ENCODE data around the gene ARG1. TPM values are rescaled to one million over a fixed set of nuclear protein-coding genes. Genes with fewer than 3 reads are reported as not detected.
"Not testable (repeated sequence)": the region's sequence is repeated elsewhere in the genome, so short reads cannot be mapped to it uniquely, and the experiment has no call there.

The ARG1 gene
- total and polyA plus RNA-seq, 2 donors (not counting 1 experiment from before 2014, with no cell fraction given) = not detected

DNA sequence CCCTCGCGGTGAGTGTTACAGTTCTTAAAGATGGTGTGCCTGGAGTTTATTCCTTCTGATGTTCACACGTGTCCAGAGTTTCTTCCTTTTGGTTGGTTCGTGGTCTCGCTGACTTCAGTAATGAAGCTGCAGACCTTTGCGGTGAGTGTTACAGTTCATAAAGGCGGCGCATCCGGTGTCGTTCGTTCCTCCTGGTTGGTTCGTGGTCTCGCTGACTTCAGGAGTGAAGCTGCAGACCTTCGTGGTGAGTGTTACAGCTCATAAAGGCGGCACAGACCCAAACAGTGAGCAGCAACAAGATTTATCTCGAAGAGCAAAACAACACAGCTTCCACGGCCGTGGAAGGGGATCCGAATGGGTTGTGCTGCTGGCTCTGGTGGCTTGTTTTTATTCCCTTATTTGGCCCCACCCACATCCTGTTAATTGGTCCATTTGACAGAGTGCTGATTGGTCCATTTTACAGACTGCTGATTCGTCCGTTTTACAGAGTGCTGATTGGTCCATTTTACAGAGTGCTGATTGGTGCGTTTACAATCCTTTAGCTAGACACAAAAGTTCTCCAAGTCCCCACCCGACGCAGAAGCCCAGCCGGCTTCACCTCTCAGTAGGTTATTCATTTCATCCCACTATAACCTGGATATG is 48.2 kb upstream of the ARG1 start:
- Histone ChIP-seq H3K27me3 (ENCODE audit: control insufficient read depth, insufficient read depth, low read length) (no peaks in the 10 kb centered on the region), H3K9ac (ENCODE audit: insufficient read depth, low read length) (no peak overlapping the region), H3K9me3 (ENCODE audit: control insufficient read depth, insufficient read depth, low read depth, low read length) (no peaks in the 10 kb centered on the region), H2AFZ (ENCODE audit: low read length) (no peak overlapping the region), H3K4me2 (ENCODE audit: extremely low read depth, insufficient read depth, low read length) (no peak overlapping the region), H4K20me1 (ENCODE audit: control insufficient read depth, extremely low read depth, insufficient read depth, low read length) (no peaks in the 10 kb centered on the region), H3K4me3 (replicated peaks in 1 of 4; ENCODE audit: control extremely low read depth in 1 of 4, insufficient read depth in 1 of 4, low read depth in 3 of 4, low read length in 4 of 4) (no peak overlapping the region), H3K36me3 (ENCODE audit: control insufficient read depth, insufficient read depth, low read length) (no peaks in the 10 kb centered on the region), H3K79me2 (ENCODE audit: control insufficient read depth, insufficient read depth, low read length) (no peaks in the 10 kb centered on the region), H3K4me1 (ENCODE audit: control insufficient read depth, extremely low read depth, insufficient read depth, low read length) (no peaks in the 10 kb centered on the region), H3K27ac (ENCODE audit: insufficient read depth, low read length) (no peak overlapping the region)
- TF ChIP-seq, protein P1, sequence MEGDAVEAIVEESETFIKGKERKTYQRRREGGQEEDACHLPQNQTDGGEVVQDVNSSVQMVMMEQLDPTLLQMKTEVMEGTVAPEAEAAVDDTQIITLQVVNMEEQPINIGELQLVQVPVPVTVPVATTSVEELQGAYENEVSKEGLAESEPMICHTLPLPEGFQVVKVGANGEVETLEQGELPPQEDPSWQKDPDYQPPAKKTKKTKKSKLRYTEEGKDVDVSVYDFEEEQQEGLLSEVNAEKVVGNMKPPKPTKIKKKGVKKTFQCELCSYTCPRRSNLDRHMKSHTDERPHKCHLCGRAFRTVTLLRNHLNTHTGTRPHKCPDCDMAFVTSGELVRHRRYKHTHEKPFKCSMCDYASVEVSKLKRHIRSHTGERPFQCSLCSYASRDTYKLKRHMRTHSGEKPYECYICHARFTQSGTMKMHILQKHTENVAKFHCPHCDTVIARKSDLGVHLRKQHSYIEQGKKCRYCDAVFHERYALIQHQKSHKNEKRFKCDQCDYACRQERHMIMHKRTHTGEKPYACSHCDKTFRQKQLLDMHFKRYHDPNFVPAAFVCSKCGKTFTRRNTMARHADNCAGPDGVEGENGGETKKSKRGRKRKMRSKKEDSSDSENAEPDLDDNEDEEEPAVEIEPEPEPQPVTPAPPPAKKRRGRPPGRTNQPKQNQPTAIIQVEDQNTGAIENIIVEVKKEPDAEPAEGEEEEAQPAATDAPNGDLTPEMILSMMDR (conservative IDR thresholded peaks at IDR 0.05 in 1 of 2, IDR thresholded peaks at IDR 0.05 in 1 of 2; ENCODE audit: low read depth in 1 of 2, low read length in 2 of 2) = no peak
- no peak for TF ChIP-seq EZH2 (IDR thresholded peaks at IDR 0.05; ENCODE audit: low read length, missing control alignments)
- DNase-seq (ENCODE audit: low read depth in 2 of 2) = no peak

DNA sequence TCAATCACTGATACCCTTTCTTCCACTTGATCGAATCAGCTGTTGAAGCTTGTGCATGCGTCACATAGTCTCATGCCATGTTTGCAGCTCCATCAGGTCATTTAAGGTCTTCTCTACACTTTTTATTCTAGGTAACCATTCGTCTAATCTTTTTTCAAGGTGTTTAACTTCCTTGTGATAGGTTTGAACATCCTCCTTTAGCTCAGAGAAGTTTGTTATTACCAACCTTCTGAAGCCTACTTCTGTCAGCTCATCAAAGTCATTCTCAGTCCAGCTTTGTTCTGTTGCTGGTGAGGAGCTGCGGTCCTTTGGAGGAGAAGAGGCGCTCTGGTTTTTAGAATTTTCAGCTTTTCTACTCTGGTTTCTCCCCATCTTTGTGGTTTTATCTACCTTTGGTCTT is 42.1 kb upstream of the ARG1 start:
- H3K4me3 ChIP-seq (replicated peaks in 1 of 4; ENCODE audit: control extremely low read depth in 1 of 4, insufficient read depth in 1 of 4, low read depth in 3 of 4, low read length in 4 of 4); H2AFZ ChIP-seq (ENCODE audit: low read length); H3K9ac ChIP-seq (ENCODE audit: insufficient read depth, low read length); H3K9me3 ChIP-seq (ENCODE audit: control insufficient read depth, insufficient read depth, low read depth, low read length); DNase-seq (ENCODE audit: low read depth in 2 of 2); H3K4me1 ChIP-seq (ENCODE audit: control insufficient read depth, extremely low read depth, insufficient read depth, low read length); H3K36me3 ChIP-seq (ENCODE audit: control insufficient read depth, insufficient read depth, low read length); H3K27me3 ChIP-seq (ENCODE audit: control insufficient read depth, insufficient read depth, low read length); H3K27ac ChIP-seq (ENCODE audit: insufficient read depth, low read length); H3K4me2 ChIP-seq (ENCODE audit: extremely low read depth, insufficient read depth, low read length); H3K79me2 ChIP-seq (ENCODE audit: control insufficient read depth, insufficient read depth, low read length); H4K20me1 ChIP-seq (ENCODE audit: control insufficient read depth, extremely low read depth, insufficient read depth, low read length): not testable (repeated sequence)

DNA sequence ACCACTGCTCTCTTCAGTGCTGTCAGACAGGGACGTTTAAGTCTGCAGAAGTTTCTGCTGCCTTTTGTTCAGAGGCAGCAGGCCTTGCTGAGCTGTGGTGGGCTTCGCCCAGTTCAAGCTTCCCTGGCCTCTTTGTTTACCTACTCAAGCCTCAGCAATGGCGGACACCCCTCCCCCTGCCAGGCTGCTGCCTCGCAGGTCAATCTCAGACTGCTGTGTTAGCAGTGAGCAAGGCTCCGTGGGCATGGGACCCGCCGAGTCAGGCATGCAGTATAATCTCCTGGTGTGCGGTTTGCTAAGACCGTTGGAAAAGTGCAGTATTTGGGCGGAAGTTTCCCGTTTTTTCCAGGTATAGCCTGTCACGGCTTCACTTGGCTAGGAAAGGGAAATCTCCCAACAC is 41.3 kb upstream of the ARG1 start:
- not testable (repeated sequence) for H3K9ac ChIP-seq (ENCODE audit: insufficient read depth, low read length); H3K27ac ChIP-seq (ENCODE audit: insufficient read depth, low read length); H3K4me3 ChIP-seq (replicated peaks in 1 of 4; ENCODE audit: control extremely low read depth in 1 of 4, insufficient read depth in 1 of 4, low read depth in 3 of 4, low read length in 4 of 4); H3K9me3 ChIP-seq (ENCODE audit: control insufficient read depth, insufficient read depth, low read depth, low read length); H3K27me3 ChIP-seq (ENCODE audit: control insufficient read depth, insufficient read depth, low read length); H2AFZ ChIP-seq (ENCODE audit: low read length); H3K4me2 ChIP-seq (ENCODE audit: extremely low read depth, insufficient read depth, low read length); H4K20me1 ChIP-seq (ENCODE audit: control insufficient read depth, extremely low read depth, insufficient read depth, low read length); H3K36me3 ChIP-seq (ENCODE audit: control insufficient read depth, insufficient read depth, low read length); DNase-seq (ENCODE audit: low read depth in 2 of 2); H3K79me2 ChIP-seq (ENCODE audit: control insufficient read depth, insufficient read depth, low read length); H3K4me1 ChIP-seq (ENCODE audit: control insufficient read depth, extremely low read depth, insufficient read depth, low read length)

DNA sequence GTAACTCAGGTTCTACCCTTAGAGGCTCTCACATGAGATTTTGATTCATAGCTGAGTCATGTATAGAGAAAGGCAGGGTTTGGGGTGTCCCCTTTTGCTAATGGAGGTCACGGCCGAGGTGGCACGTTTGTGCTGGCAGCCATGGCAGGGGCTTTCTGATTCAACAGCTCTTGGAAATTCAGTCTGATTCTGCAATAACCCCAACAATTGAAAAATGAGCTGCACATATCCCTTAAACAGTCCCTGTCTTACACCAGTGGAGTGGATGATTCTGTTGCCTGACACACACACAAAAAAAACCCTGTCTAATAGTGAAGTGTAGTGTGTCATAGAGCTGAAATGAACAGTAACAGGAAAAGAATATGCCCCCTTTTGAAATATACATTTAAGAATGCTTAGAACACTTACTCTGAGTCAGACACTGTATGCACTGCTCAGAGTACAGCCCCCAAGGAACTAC is 40.4 kb upstream of the ARG1 start:
- Histone ChIP-seq H3K4me3 (replicated peaks in 1 of 4; ENCODE audit: control extremely low read depth in 1 of 4, insufficient read depth in 1 of 4, low read depth in 3 of 4, low read length in 4 of 4) (no peak overlapping the region), H2AFZ (ENCODE audit: low read length) (no peak overlapping the region), H3K27me3 (ENCODE audit: control insufficient read depth, insufficient read depth, low read length) (peaks cover 1% of the 10 kb centered on the region), H3K79me2 (ENCODE audit: control insufficient read depth, insufficient read depth, low read length) (no peaks in the 10 kb centered on the region), H3K9me3 (ENCODE audit: control insufficient read depth, insufficient read depth, low read depth, low read length) (no peaks in the 10 kb centered on the region), H3K4me1 (ENCODE audit: control insufficient read depth, extremely low read depth, insufficient read depth, low read length) (no peaks in the 10 kb centered on the region), H3K27ac (ENCODE audit: insufficient read depth, low read length) (no peak overlapping the region), H4K20me1 (ENCODE audit: control insufficient read depth, extremely low read depth, insufficient read depth, low read length) (no peaks in the 10 kb centered on the region), H3K4me2 (ENCODE audit: extremely low read depth, insufficient read depth, low read length) (no peak overlapping the region), H3K36me3 (ENCODE audit: control insufficient read depth, insufficient read depth, low read length) (no peaks in the 10 kb centered on the region), H3K9ac (ENCODE audit: insufficient read depth, low read length) (no peak overlapping the region)
- no peak for DNase-seq (ENCODE audit: low read depth in 2 of 2)
- no peak for TF ChIP-seq EZH2 (IDR thresholded peaks at IDR 0.05; ENCODE audit: low read length, missing control alignments)
- TF ChIP-seq, protein P1 (conservative IDR thresholded peaks at IDR 0.05 in 1 of 2, IDR thresholded peaks at IDR 0.05 in 1 of 2; ENCODE audit: low read depth in 1 of 2, low read length in 2 of 2) = no peak

DNA sequence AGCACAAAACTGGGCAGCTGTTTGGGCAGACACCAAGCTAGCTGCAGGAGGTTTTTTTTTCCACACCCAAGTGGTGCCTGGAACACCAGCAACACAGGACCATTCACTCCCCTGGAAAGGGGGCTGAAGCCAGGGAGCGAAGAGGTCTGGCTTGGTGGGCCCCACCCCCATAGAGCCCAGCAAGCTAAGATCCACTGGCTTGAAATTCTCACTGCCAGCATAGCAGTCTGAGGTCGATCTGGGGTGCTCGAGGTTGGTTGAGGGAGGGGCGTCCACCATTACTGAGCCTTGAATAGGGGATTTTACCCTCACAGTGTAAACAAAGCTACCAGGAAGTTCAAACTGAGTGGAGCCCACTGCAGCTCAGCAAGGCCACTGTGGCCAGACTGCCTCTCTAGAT is 34.4 kb upstream of the ARG1 start:
- H3K27ac ChIP-seq (ENCODE audit: insufficient read depth, low read length); H3K36me3 ChIP-seq (ENCODE audit: control insufficient read depth, insufficient read depth, low read length); H3K27me3 ChIP-seq (ENCODE audit: control insufficient read depth, insufficient read depth, low read length); H4K20me1 ChIP-seq (ENCODE audit: control insufficient read depth, extremely low read depth, insufficient read depth, low read length); DNase-seq (ENCODE audit: low read depth in 2 of 2); H3K79me2 ChIP-seq (ENCODE audit: control insufficient read depth, insufficient read depth, low read length); H3K4me2 ChIP-seq (ENCODE audit: extremely low read depth, insufficient read depth, low read length); H2AFZ ChIP-seq (ENCODE audit: low read length); H3K4me3 ChIP-seq (replicated peaks in 1 of 4; ENCODE audit: control extremely low read depth in 1 of 4, insufficient read depth in 1 of 4, low read depth in 3 of 4, low read length in 4 of 4); H3K9me3 ChIP-seq (ENCODE audit: control insufficient read depth, insufficient read depth, low read depth, low read length); H3K9ac ChIP-seq (ENCODE audit: insufficient read depth, low read length); H3K4me1 ChIP-seq (ENCODE audit: control insufficient read depth, extremely low read depth, insufficient read depth, low read length): not testable (repeated sequence)

All from fibroblast of lung (primary cell).